Upper lobe of left lung (tissue), 4 donors: ENCODE results near the gene FMNL2.

Experiments used
- POLR2AphosphoS5 ChIP-seq, 2 donors: sonication (generic); formaldehyde crosslinking; IDR thresholded peaks; one replicate each; pipeline ENCODE4 v1.5.1; 2017; ENCODE audit warnings: antibody characterized with exemption in 2 of 2
- TF ChIP-seq, protein P1 (sequence below), 6 experiments: fragments of 450-650 bp in 4 of 6; fragments of 200-600 bp in 2 of 6; sonication (generic) in 2 of 6; IDR thresholded peaks; one replicate each; pipeline ENCODE4 v1.5.1; 2016 to 2019; ENCODE audit warnings: antibody characterized with exemption in 6 of 6

GRCh38 chr2:152430876-152431275 is 95.9 kb downstream of the FMNL2 start:
- TF ChIP-seq, protein P1, sequence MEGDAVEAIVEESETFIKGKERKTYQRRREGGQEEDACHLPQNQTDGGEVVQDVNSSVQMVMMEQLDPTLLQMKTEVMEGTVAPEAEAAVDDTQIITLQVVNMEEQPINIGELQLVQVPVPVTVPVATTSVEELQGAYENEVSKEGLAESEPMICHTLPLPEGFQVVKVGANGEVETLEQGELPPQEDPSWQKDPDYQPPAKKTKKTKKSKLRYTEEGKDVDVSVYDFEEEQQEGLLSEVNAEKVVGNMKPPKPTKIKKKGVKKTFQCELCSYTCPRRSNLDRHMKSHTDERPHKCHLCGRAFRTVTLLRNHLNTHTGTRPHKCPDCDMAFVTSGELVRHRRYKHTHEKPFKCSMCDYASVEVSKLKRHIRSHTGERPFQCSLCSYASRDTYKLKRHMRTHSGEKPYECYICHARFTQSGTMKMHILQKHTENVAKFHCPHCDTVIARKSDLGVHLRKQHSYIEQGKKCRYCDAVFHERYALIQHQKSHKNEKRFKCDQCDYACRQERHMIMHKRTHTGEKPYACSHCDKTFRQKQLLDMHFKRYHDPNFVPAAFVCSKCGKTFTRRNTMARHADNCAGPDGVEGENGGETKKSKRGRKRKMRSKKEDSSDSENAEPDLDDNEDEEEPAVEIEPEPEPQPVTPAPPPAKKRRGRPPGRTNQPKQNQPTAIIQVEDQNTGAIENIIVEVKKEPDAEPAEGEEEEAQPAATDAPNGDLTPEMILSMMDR (IDR thresholded peaks at IDR 0.05), result no peak
- TF ChIP-seq POLR2AphosphoS5 (IDR thresholded peaks at IDR 0.05), result no peak
